Endothelial cell of umbilical vein (primary cell): ENCODE data around the gene PPME1. TPM values are rescaled to one million over a fixed set of nuclear protein-coding genes. Genes with fewer than 3 reads are reported as not detected.

ENCODE experiments used
- BruUV-seq: library from RNA; stranded (reverse); fragments of 400-500 nt; replicated peaks from 2 replicates; lab custom pipeline; 2021; lab: Mats Ljungman, UMichigan
- CTCF ChIA-PET: fragments of 300-600, 350-600 bp; sonication (Branson Sonifier 250); formaldehyde crosslinking; loops from one replicate; lab custom pipeline; 2021; ENCODE audit warnings: antibody characterized with exemption, inconsistent platforms; lab: Charles Lee
- POLR2A ChIA-PET: fragments of 300-600, 350-600 bp; sonication (Branson Sonifier 250); formaldehyde crosslinking; loops from one replicate; lab custom pipeline; 2021; ENCODE audit warnings: antibody characterized with exemption, inconsistent platforms; lab: Charles Lee
- DNase-seq: peaks from one replicate; pipeline ENCODE4 v3.0.0-alpha.2; 2011; ENCODE audit warnings: low read depth, low spot score
- FAIRE-seq: peaks from 2 replicates; lab custom pipeline; 2011; peaks lifted over from hg19 to GRCh38; lab: Jason Lieb, UNC
- H2AFZ ChIP-seq: 2 replicates; pipeline ENCODE4 v1.6.0; 2012; ENCODE audit warnings: low read depth, low read length, control low read depth, inconsistent platforms
- H3K27ac ChIP-seq: 2 replicates; pipeline ENCODE4 v1.5.1; 2011; ENCODE audit warnings: low read depth, mild to moderate bottlenecking, control low read depth, low read length, moderate library complexity; ENCODE audit not compliant: insufficient read depth
- H3K27me3 ChIP-seq, 2 experiments: 2 replicates each; pipeline versions ENCODE4 v1.6.0 to v1.6.1; 2011; ENCODE audit warnings: low read length in 2 of 2, mixed read lengths in 1 of 2; ENCODE audit not compliant: control insufficient read depth in 2 of 2, insufficient read depth in 2 of 2
- H3K36me3 ChIP-seq, 2 experiments: 2 replicates in 1 of 2; 3 replicates in 1 of 2; pipeline ENCODE4 v1.5.1; 2011; ENCODE audit warnings: low read length in 2 of 2, mild to moderate bottlenecking in 1 of 2, moderate library complexity in 1 of 2; ENCODE audit not compliant: control insufficient read depth in 2 of 2, insufficient read depth in 2 of 2; ENCODE audit errors: extremely low read depth in 1 of 2
- H3K4me1 ChIP-seq: 3 replicates; pipeline ENCODE4 v1.5.1; 2011; ENCODE audit warnings: mild to moderate bottlenecking, low read length; ENCODE audit not compliant: control insufficient read depth, insufficient read depth; ENCODE audit errors: extremely low read depth
- H3K4me2 ChIP-seq: 2 replicates; pipeline ENCODE4 v1.6.1; 2011; ENCODE audit warnings: low read length, control low read depth, mixed read lengths; ENCODE audit not compliant: insufficient read depth
- H3K4me3 ChIP-seq, 3 experiments: fragments of 200-600 bp in 1 of 3; sonication (generic), shearing (Covaris generic) in 1 of 3; replicated peaks in 1 of 3; 2 replicates each; pipeline ENCODE4 v1.5.1; 2011 to 2016; ENCODE audit warnings: control low read depth in 3 of 3, low read length in 3 of 3, mild to moderate bottlenecking in 2 of 3, inconsistent platforms in 1 of 3, low read depth in 1 of 3, moderate library complexity in 1 of 3; ENCODE audit not compliant: insufficient read depth in 1 of 3
- H3K79me2 ChIP-seq: 2 replicates; pipeline ENCODE4 v1.6.0; 2012; ENCODE audit warnings: low read length, inconsistent platforms; ENCODE audit not compliant: control insufficient read depth, insufficient read depth
- H3K9ac ChIP-seq: replicated peaks from 2 replicates; pipeline ENCODE3; 2011; ENCODE audit warnings: low read length, control low read depth; ENCODE audit not compliant: insufficient read depth; ENCODE audit errors: extremely low read depth
- H3K9me1 ChIP-seq: replicated peaks from 3 replicates; pipeline ENCODE4 v1.6.0; 2011; ENCODE audit warnings: mild to moderate bottlenecking, low read length; ENCODE audit not compliant: control insufficient read depth, insufficient read depth; ENCODE audit errors: extremely low read depth
- H3K9me3 ChIP-seq: replicated peaks from 2 replicates; pipeline ENCODE4 v1.5.1; 2012; ENCODE audit warnings: low read length, inconsistent platforms; ENCODE audit not compliant: control insufficient read depth, insufficient read depth
- H4K20me1 ChIP-seq: replicated peaks from 2 replicates; pipeline ENCODE3; 2011; ENCODE audit warnings: mild to moderate bottlenecking, low read length; ENCODE audit not compliant: control insufficient read depth, insufficient read depth; ENCODE audit errors: extremely low read depth
- CTCF ChIP-seq, 2 donors: IDR thresholded peaks; 1 replicate in 1 of 2; 2 replicates in 1 of 2; pipeline ENCODE4 v1.5.1; 2011; ENCODE audit warnings: low read length in 2 of 2, mild to moderate bottlenecking in 2 of 2, moderate library complexity in 2 of 2, control low read depth in 1 of 2, inconsistent platforms in 1 of 2, low read depth in 1 of 2; ENCODE audit not compliant: insufficient read depth in 1 of 2; ENCODE audit errors: extremely low read depth in 1 of 2
- EZH2 ChIP-seq: IDR thresholded peaks from 2 replicates; pipeline ENCODE4 v1.6.1; 2012; ENCODE audit warnings: borderline replicate concordance, low read depth, mild to moderate bottlenecking, moderate library complexity, low read length, inconsistent platforms; ENCODE audit not compliant: severe bottlenecking
- GATA2 ChIP-seq: IDR thresholded peaks from 2 replicates; pipeline ENCODE4 v1.7.0; 2011; ENCODE audit warnings: low read depth, mild to moderate bottlenecking, moderate library complexity, mixed read lengths, low read length; ENCODE audit not compliant: insufficient read length, insufficient read depth
- JUN ChIP-seq: IDR thresholded peaks from 2 replicates; pipeline ENCODE4 v1.6.1; 2011; ENCODE audit warnings: borderline replicate concordance, low read depth; ENCODE audit not compliant: insufficient read length, insufficient read depth
- MAX ChIP-seq: IDR thresholded peaks from 2 replicates; pipeline ENCODE4 v1.6.1; 2011; ENCODE audit not compliant: insufficient read depth, insufficient read length
- MYC ChIP-seq: IDR thresholded peaks from one replicate; pipeline ENCODE4 v1.6.1; 2011; ENCODE audit warnings: mild to moderate bottlenecking, low read depth, low read length
- POLR2A ChIP-seq: IDR thresholded peaks from 2 replicates; pipeline ENCODE4 v1.6.1; 2012; ENCODE audit warnings: low read depth, mild to moderate bottlenecking, control low read depth, low read length
- POLR2AphosphoS5 ChIP-seq: IDR thresholded peaks from 2 replicates; pipeline ENCODE4 v1.6.1; 2012; ENCODE audit warnings: low read depth, mild to moderate bottlenecking, control low read depth, low read length, moderate library complexity; ENCODE audit not compliant: insufficient read depth
- dilution Hi-C: fragments of 300-500 bp; cut with MboI; formaldehyde crosslinking; loops from one replicate; pipeline ENCODE4 v1.15.0; 2019; ENCODE audit warnings: low sequenced_read_pairs; ENCODE audit not compliant: extremely low pct_ligation_motif_present
- intact Hi-C: fragments of 100-400 bp; cut with micrococcal nuclease; formaldehyde crosslinking; loops from one replicate; pipeline ENCODE4 v1.10.0; 2022
- polyA plus RNA-seq, 4 experiments: library from polyadenylated mRNA; depleted of rRNA in 3 of 4; stranded (reverse) in 3 of 4; unstranded in 1 of 4; fragments of >200 nt; gene quantifications; 2 replicates each; pipeline versions ENCODE4 v1.2.1 to v1.2.3, GENCODE V29; 2011 to 2012; ENCODE audit warnings: missing spikeins in 1 of 4
- total RNA-seq: library from RNA; stranded (reverse); gene quantifications from 2 replicates; pipeline ENCODE4 v1.2.3, GENCODE V29; 2021

The PPME1 gene
- total and polyA plus RNA-seq, 2 donors (not counting 3 experiments of a cell fraction or from before 2014, with no cell fraction given): 37.2 to 49.9 TPM

- H4K20me1 ChIP-seq: no peaks in the 10 kb centered on the region
- no peak for DNase-seq
- H3K4me1 ChIP-seq: no peaks in the 10 kb centered on the region
- H3K27ac ChIP-seq: no peak overlapping the region
- ChIA-PET CTCF (no interaction called here), POLR2A (no interaction called here)
- no peaks in the 10 kb centered on the region for H3K27me3 ChIP-seq
- H3K36me3 ChIP-seq: peaks cover 0 to 2% of the 10 kb centered on the region in 2 experiments
- no peaks in the 10 kb centered on the region for H3K9me1 ChIP-seq
- no peak for FAIRE-seq
- H3K4me3 ChIP-seq: no peak overlapping the region
- BruUV-seq: no TSS peak
- intact Hi-C loops (no loop called here), dilution Hi-C loops (no loop called here)
- TF ChIP-seq EZH2 (no peak), JUN (no peak)
- no peaks in the 10 kb centered on the region for H3K9me3 ChIP-seq
- H3K79me2 ChIP-seq: no peaks in the 10 kb centered on the region
- no peak overlapping the region for H3K4me2 ChIP-seq
- H3K9ac ChIP-seq: no peak overlapping the region
- H2AFZ ChIP-seq: no peak overlapping the region
These were observed 62.6 kb downstream of the PPME1 start for GRCh38 chr11:74233683-74234082.

GRCh38 chr11:74235121-74235520 is 64.0 kb downstream of the PPME1 start:
- Histone ChIP-seq H3K36me3 (peaks cover 0 to 4% of the 10 kb centered on the region in 2 experiments), H3K4me1 (no peaks in the 10 kb centered on the region), H3K9me1 (no peaks in the 10 kb centered on the region), H3K9ac (no peak overlapping the region), H3K27ac (no peak overlapping the region), H3K27me3 (no peaks in the 10 kb centered on the region), H3K9me3 (no peaks in the 10 kb centered on the region), H3K79me2 (no peaks in the 10 kb centered on the region), H3K4me2 (no peak overlapping the region), H4K20me1 (no peaks in the 10 kb centered on the region), H2AFZ (no peak overlapping the region), H3K4me3 (no peak overlapping the region)
- ChIA-PET CTCF (no interaction called here), POLR2A (no interaction called here)
- FAIRE-seq: no peak
- dilution Hi-C loops: no loop called here
- intact Hi-C loops: no loop called here
- TF ChIP-seq MYC (no peak), POLR2AphosphoS5 (no peak), MAX (no peak), GATA2 (no peak), JUN (no peak), POLR2A (no peak), CTCF (IDR thresholded peaks at IDR 0.05; ENCODE audit: extremely low read depth in 1 of 2, insufficient read depth in 1 of 2, low read depth in 1 of 2, low read length in 2 of 2) (no peak), EZH2 (no peak)
- no peak for DNase-seq
- no TSS peak for BruUV-seq
